Measurements from ENCODE around the gene RABGAP1. TPM values are rescaled to one million over a fixed set of nuclear protein-coding genes. Genes with fewer than 3 reads are reported as not detected.

Gene RABGAP1
- polyA plus RNA-seq, 6 donors from 2014 or later, result 27.6 to 37.9 (median 34.2) TPM

GRCh38 chr9:123090198-123090896 is 149.5 kb downstream of the RABGAP1 start:
- Mint-ChIP-seq H3K9me3 (no peaks in the 10 kb centered on the region), H3K36me3 (peaks cover 0 to 18% of the 10 kb centered on the region in 2 donors), H3K27me3 (no peaks in the 10 kb centered on the region), H3K4me1 (peaks cover 28 to 50% (median 48%) of the 10 kb centered on the region in 3 donors), H3K4me3 (no peak overlapping the region), H3K27ac (peak overlapping the region in 5 of 6 donors; percentile 13 to 81 (median 57))
- no peak for ATAC-seq (ENCODE audit: low read depth in 2 of 2)
- no peak for DNase-seq

- Mint-ChIP-seq H3K27ac (peak overlapping the region in 5 of 6 donors; percentile 10 to 81 (median 30)), H3K9me3 (no peaks in the 10 kb centered on the region), H3K27me3 (no peaks in the 10 kb centered on the region), H3K4me1 (peaks cover 28 to 56% (median 54%) of the 10 kb centered on the region in 3 donors), H3K36me3 (peaks cover 0 to 15% of the 10 kb centered on the region in 2 donors), H3K4me3 (no peak overlapping the region)
- no peak for DNase-seq
- no peak for ATAC-seq (ENCODE audit: low read depth in 2 of 2)
These were observed 150.1 kb downstream of the RABGAP1 start for GRCh38 chr9:123090956-123091355.

- Mint-ChIP-seq H3K27me3 (no peaks in the 10 kb centered on the region), H3K36me3 (peaks cover 0 to 13% of the 10 kb centered on the region in 2 donors)
These were observed 150.6 kb downstream of the RABGAP1 start for GRCh38 chr9:123091459-123091858.

GRCh38 chr9:123093141-123093540 is 152.3 kb downstream of the RABGAP1 start:
- peaks cover 35 to 66% (median 66%) of the 10 kb centered on the region in 3 donors for H3K4me1 Mint-ChIP-seq
- DNase-seq (no peak), ATAC-seq (ENCODE audit: low read depth in 2 of 2) (no peak)
- no peaks in the 10 kb centered on the region for H3K9me3 Mint-ChIP-seq
- H3K27ac Mint-ChIP-seq, result peak overlapping the region in 3 of 6 donors; percentile 15 to 81 (median 16)
- peaks cover 0 to 13% of the 10 kb centered on the region in 2 donors for H3K36me3 Mint-ChIP-seq
- no peak overlapping the region for H3K4me3 Mint-ChIP-seq
- H3K27me3 Mint-ChIP-seq, result no peaks in the 10 kb centered on the region

More at GRCh38 chr9:123091459-123091858, 150.6 kb downstream of the RABGAP1 start:
- DNase-seq (no peak), ATAC-seq (ENCODE audit: low read depth in 2 of 2) (no peak)
- Mint-ChIP-seq H3K27ac (peak overlapping the region in 4 of 6 donors; percentile 10 to 91 (median 60)), H3K9me3 (no peaks in the 10 kb centered on the region), H3K4me1 (peaks cover 30 to 61% (median 59%) of the 10 kb centered on the region in 3 donors), H3K4me3 (no peak overlapping the region)

- Mint-ChIP-seq H3K27ac (peak overlapping the region in 5 of 6 donors; percentile 66 to 92 (median 81)), H3K36me3 (peaks cover 0 to 8% of the 10 kb centered on the region in 2 donors)
These were observed 156.2 kb downstream of the RABGAP1 start for GRCh38 chr9:123096987-123097386.

GRCh38 chr9:123097430-123098095 is 156.7 kb downstream of the RABGAP1 start:
- H3K36me3 Mint-ChIP-seq, result peaks cover 0 to 4% of the 10 kb centered on the region in 2 donors
- peaks cover 28 to 44% (median 42%) of the 10 kb centered on the region in 3 donors for H3K4me1 Mint-ChIP-seq
- H3K4me3 Mint-ChIP-seq, result no peak overlapping the region
- ATAC-seq (ENCODE audit: low read depth in 2 of 2), result no peak
- DNase-seq, result no peak
- H3K9me3 Mint-ChIP-seq, result no peaks in the 10 kb centered on the region
- no peaks in the 10 kb centered on the region for H3K27me3 Mint-ChIP-seq
- peak overlapping the region in 3 of 6 donors; percentile 14 to 81 (median 78) for H3K27ac Mint-ChIP-seq

More at GRCh38 chr9:123096987-123097386, 156.2 kb downstream of the RABGAP1 start:
- Mint-ChIP-seq H3K27me3 (no peaks in the 10 kb centered on the region), H3K4me3 (peak overlapping the region in 2 of 8 donors; percentile 37 to 64), H3K9me3 (no peaks in the 10 kb centered on the region), H3K4me1 (peaks cover 24 to 42% (median 39%) of the 10 kb centered on the region in 3 donors)
- DNase-seq (no peak), ATAC-seq (ENCODE audit: low read depth in 2 of 2) (no peak)

- H3K4me3 Mint-ChIP-seq, result no peak overlapping the region
- H3K36me3 Mint-ChIP-seq, result peaks cover 0 to 4% of the 10 kb centered on the region in 2 donors
- peak overlapping the region in 4 of 6 donors; percentile 7 to 78 (median 28) for H3K27ac Mint-ChIP-seq
- DNase-seq (no peak), ATAC-seq (ENCODE audit: low read depth in 2 of 2) (no peak)
- H3K9me3 Mint-ChIP-seq, result no peaks in the 10 kb centered on the region
- H3K27me3 Mint-ChIP-seq, result no peaks in the 10 kb centered on the region
- H3K4me1 Mint-ChIP-seq, result peaks cover 29 to 49% (median 42%) of the 10 kb centered on the region in 3 donors
These were observed 157.3 kb downstream of the RABGAP1 start for GRCh38 chr9:123098096-123098459.

- Mint-ChIP-seq H3K27me3 (no peaks in the 10 kb centered on the region), H3K36me3 (peaks cover 0 to 4% of the 10 kb centered on the region in 2 donors), H3K4me1 (peaks cover 23 to 40% (median 32%) of the 10 kb centered on the region in 3 donors), H3K27ac (peak overlapping the region in 4 of 6 donors; percentile 12 to 65 (median 35)), H3K4me3 (no peak overlapping the region), H3K9me3 (no peaks in the 10 kb centered on the region)
- no peak for ATAC-seq (ENCODE audit: low read depth in 2 of 2)
- DNase-seq, result no peak
These were observed 158.2 kb downstream of the RABGAP1 start for GRCh38 chr9:123099042-123099441.

- no peak for ATAC-seq (ENCODE audit: low read depth in 2 of 2)
- Mint-ChIP-seq H3K4me3 (no peak overlapping the region), H3K36me3 (peaks cover 0 to 4% of the 10 kb centered on the region in 2 donors)
These were observed 158.7 kb downstream of the RABGAP1 start for GRCh38 chr9:123099548-123099947.

GRCh38 chr9:123102375-123103113 is 161.7 kb downstream of the RABGAP1 start:
- DNase-seq, result no peak
- Mint-ChIP-seq H3K4me1 (peaks cover 4 to 25% (median 5%) of the 10 kb centered on the region in 3 donors), H3K27me3 (no peaks in the 10 kb centered on the region), H3K9me3 (no peaks in the 10 kb centered on the region), H3K4me3 (no peak overlapping the region), H3K27ac (peak overlapping the region in 5 of 6 donors; percentile 36 to 80 (median 40)), H3K36me3 (peaks cover 4 to 17% of the 10 kb centered on the region in 2 donors)
- peak in 1 of 2 donors; percentile 23 for ATAC-seq (ENCODE audit: low read depth in 2 of 2)

More at GRCh38 chr9:123099548-123099947, 158.7 kb downstream of the RABGAP1 start:
- peak overlapping the region in 3 of 6 donors; percentile 16 to 36 (median 28) for H3K27ac Mint-ChIP-seq
- H3K9me3 Mint-ChIP-seq, result no peaks in the 10 kb centered on the region
- H3K4me1 Mint-ChIP-seq, result peaks cover 23 to 35% (median 29%) of the 10 kb centered on the region in 3 donors
- no peaks in the 10 kb centered on the region for H3K27me3 Mint-ChIP-seq
- DNase-seq, result no peak

- Mint-ChIP-seq H3K27me3 (no peaks in the 10 kb centered on the region), H3K36me3 (peaks cover 0 to 23% of the 10 kb centered on the region in 2 donors), H3K4me3 (no peak overlapping the region), H3K4me1 (peaks cover 0 to 25% (median 8%) of the 10 kb centered on the region in 3 donors), H3K9me3 (no peaks in the 10 kb centered on the region), H3K27ac (peak overlapping the region; percentile 47 to 85 (median 65))
- DNase-seq, result no peak
- ATAC-seq (ENCODE audit: low read depth in 2 of 2), result no peak
These were observed 164.0 kb downstream of the RABGAP1 start for GRCh38 chr9:123104807-123105206.

GRCh38 chr9:123105490-123105889 is 164.7 kb downstream of the RABGAP1 start:
- no peaks in the 10 kb centered on the region for H3K9me3 Mint-ChIP-seq
- DNase-seq, result no peak
- peaks cover 0 to 25% (median 8%) of the 10 kb centered on the region in 3 donors for H3K4me1 Mint-ChIP-seq
- H3K27ac Mint-ChIP-seq, result peak overlapping the region in 4 of 6 donors; percentile 23 to 60 (median 42)
- no peak for ATAC-seq (ENCODE audit: low read depth in 2 of 2)
- no peak overlapping the region for H3K4me3 Mint-ChIP-seq
- H3K27me3 Mint-ChIP-seq, result no peaks in the 10 kb centered on the region
- peaks cover 0 to 23% of the 10 kb centered on the region in 2 donors for H3K36me3 Mint-ChIP-seq

All from naive B cell (primary cell).